CD4-positive, alpha-beta T cell treated with Interleukin-12 subunit alpha and Interleukin-12 subunit beta, for 1 hour (primary cell): Measurements from ENCODE around the gene GATD1.
A peak's percentile ranks its signal among the peaks of the same experiment; 100 is the strongest.
"Not testable (repeated sequence)": the region's sequence is repeated elsewhere in the genome, so short reads cannot be mapped to it uniquely, and the experiment has no call there.

Experiments
- DNase-seq: peaks from one replicate; pipeline ENCODE4 v3.0.0-alpha.2; 2020

Gene GATD1

DNA sequence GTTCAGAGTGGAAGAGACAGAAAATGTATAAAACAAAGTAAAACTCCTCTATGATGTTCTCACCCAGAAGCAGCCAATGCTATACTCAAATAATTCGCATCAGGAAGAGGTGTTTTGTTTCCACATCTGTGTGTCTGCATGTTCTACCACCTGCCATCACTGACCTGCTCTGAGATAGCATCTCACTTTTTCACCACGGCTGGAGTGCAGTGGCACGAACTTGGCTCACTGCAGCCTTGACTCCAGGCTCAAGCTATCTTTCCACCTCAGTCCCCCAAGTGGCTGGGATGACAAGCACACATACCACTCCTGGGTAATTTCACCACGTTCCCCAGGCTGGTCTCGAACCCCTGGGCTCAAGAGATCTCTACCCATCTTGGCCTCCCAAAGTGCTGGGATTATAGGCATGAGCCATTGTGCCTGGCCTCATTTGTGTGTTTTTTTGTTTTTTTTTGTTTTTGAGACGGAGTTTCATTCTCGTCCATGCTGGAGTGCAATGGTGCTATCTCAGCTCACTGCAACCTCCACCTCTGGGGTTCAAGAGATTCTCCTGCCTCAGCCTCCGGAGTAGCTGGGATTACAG lies 15.7 kb downstream of the GATD1 start:
- DNase-seq: no peak

- no peak for DNase-seq
Measured at GRCh38 chr11:760236-760635, 17.1 kb downstream of the GATD1 start.

- DNase-seq: no peak
Measured at GRCh38 chr11:749731-750130, 27.6 kb downstream of the GATD1 start.

GRCh38 chr11:748007-748359 lies 29.3 kb downstream of the GATD1 start:
- DNase-seq: no peak

DNA sequence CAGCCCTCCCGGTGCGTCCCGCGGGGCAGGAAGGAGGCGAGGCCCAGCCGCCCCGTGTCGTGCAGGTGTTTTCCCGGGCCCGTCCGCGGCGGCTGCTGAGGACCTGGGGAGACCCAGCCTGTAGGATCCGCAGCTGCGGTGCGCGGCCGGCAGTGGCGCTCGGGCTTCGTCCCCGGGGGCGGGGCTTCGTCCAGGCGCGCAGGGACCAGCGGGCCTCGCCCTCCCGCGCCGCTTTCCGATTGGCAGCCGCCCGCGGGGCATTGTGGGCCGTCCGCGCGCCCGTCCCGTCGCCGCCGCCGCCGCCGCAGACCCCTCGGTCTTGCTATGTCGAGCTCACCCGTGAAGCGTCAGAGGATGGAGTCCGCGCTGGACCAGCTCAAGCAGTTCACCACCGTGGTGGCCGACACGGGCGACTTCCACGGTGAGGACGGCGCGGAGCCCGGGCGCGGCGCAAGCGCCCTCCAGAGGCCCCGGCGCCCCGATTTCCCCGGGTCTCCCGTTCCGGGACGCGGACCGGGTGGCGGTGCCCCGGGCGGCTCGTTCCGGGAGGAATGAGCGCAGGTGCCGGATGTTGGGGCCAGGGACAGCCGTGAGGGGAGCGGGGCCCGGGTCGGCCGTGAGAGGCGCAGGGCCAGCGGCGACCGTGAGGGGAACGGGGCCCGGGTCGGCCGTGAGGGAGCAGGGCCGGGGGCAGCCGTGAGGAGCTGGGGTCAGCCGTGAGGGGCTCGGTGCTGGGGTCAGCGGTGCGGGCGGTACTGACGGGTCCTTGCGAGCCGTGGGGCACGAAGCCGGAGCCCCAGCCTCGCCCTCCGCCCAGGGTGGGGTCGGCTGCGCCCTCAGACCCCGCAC lies 29.9 kb downstream of the GATD1 start, which contains the start of gene TALDO1:
Gene TALDO1 (plus strand): TSS at position 307 of the 849 bp plus-strand sequence. CDS start 18 bp downstream, at position 325.
- DNase-seq: peak; percentile 88

DNA sequence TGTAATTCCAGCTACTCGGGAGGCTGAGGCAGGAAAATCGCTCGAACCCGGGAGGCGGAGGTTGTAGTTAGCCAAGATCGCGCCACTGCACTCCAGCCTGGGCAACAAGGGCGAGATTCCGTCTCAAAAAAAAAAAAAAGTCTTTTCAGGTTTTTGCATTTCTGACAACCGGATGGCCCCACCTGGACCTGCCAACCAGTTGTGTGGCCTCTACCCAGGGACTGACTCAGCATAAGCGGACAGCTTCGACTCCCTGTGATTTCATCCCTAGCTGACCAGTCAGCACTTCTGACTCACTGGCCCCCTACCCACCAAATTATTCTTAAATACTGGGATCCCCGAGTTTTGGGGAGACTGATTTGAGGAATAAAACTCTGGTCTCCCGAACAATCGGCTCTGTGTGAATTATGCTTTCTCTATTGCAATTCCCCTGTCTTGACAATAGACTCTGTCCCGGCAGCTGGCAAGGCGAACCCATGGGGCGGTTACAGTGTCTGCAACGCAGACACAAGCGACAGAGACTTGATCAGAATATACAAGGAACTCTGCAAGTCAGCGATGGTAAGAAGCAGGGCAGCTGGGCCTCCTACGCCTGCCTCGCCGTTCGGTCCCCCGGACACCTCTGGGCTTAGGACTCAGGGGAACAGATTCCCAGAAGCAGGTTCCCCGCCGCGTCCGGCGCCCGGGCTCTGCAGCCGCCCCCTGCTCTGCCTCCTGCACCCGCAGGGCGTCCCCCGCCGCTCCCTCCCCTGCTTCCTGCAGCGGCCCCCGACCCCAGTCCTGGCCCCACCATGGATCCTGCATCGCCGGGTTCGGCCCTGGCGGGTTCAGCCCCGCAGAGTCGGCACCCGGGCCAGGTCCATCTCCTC lies 30.8 kb downstream of the GATD1 start:
- DNase-seq: no peak

- DNase-seq: no peak
Measured at GRCh38 chr11:745428-745827, 31.9 kb downstream of the GATD1 start.

- DNase-seq: no peak
Measured at GRCh38 chr11:742571-743201, 34.6 kb downstream of the GATD1 start.

- DNase-seq: no peak
Measured at GRCh38 chr11:742156-742546, 35.1 kb downstream of the GATD1 start.

DNA sequence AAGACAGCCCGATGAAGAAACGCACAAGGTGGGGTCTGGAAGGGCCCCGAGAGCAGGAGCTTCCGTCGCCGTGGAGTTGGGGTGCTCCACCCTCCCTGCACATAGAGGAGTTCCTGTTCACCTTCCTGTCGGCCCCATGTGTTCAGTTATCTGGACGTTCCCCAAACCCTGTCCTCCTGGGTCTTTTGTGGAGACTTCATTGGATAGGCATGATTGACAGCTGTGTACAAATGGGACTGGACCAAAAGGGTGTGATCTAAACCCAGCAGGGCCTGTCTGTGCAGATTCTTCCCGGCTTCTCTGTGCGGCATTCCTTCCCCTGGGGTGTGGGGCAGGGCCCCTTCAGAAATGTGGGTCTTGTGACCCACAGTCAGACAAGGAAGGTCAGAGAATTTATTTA lies 39.4 kb downstream of the GATD1 start:
- DNase-seq: not testable (repeated sequence)

GRCh38 chr11:737366-737765 lies 39.9 kb downstream of the GATD1 start:
- no peak for DNase-seq

DNA sequence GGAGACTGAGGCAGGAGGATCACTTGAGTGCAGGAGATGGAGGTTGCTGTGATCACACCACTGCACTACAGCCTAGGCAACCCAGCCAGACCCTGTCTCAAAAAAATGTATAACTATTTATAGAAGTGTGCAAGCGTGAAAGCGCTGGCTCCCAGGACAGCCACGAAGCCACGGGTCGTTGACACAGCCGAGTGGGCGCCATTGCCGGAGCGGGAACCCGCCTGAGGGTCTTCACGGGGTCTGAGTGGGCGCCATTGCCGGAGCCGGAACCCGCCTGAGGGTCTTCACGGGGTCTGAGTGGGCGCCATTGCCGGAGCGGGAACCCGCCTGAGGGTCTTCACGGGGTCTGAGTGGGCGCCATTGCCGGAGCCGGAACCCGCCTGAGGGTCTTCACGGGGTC lies 42.7 kb downstream of the GATD1 start:
- DNase-seq: not testable (repeated sequence)

- no peak for DNase-seq
Measured at GRCh38 chr11:733072-733471, 44.2 kb downstream of the GATD1 start.

DNA sequence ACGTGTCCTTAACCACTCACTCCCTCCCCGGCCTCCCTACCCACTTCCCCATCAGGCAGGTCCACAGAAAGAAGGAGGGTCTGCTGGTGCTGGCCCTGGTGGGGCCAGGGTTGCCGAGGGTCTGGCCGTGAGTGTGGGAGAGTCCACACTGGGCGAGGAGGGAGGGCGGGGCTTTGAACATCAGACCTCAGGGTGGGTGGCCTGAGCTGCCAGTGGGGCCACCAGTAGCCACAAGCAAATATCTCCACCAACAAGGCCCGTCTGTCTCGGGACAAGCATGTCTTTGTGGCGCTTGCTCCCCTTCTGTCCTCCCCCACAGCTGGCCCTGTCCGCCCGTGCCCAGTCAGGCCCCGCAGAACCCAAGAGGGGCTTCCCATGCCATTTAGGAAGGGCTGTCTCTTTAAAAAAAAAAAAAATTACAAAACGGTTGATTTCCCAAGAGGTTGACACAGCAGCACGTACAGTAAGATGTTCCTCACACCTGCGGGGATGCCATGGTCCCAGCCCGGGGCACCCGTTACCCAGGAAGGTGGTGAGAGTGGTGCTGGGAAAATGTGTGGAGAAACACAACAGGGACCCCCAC lies 47.7 kb downstream of the GATD1 start:
- DNase-seq: no peak

DNA sequence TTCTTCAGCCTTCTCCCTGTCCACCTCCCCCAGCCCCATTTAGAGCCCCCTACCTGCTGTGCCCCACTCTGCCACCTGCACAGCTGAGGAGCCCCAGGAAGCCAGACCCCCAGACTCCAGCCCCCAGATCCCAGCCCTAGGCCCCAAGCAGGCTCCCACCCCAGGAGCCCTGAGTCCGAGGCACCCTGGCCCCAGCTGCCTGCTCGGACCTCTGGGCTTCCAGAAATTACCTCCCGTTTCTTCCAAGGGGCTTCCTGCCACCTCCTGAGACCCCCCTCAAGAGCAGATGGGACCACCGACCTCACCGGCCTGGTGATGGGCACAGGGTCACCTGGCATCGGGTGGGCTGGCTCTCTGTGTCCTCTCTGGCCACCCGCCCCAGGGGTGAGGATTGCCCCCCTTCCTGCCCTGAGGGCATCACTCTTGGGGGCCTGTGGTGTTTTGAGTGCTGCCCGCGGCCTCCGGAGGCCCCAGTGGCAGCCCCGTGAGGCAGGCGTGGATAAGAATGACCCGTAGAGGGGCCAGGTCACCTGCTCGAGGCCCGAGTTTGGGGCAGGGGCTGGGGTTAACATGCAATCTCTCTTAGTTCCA lies 48.3 kb downstream of the GATD1 start:
- no peak for DNase-seq

DNA sequence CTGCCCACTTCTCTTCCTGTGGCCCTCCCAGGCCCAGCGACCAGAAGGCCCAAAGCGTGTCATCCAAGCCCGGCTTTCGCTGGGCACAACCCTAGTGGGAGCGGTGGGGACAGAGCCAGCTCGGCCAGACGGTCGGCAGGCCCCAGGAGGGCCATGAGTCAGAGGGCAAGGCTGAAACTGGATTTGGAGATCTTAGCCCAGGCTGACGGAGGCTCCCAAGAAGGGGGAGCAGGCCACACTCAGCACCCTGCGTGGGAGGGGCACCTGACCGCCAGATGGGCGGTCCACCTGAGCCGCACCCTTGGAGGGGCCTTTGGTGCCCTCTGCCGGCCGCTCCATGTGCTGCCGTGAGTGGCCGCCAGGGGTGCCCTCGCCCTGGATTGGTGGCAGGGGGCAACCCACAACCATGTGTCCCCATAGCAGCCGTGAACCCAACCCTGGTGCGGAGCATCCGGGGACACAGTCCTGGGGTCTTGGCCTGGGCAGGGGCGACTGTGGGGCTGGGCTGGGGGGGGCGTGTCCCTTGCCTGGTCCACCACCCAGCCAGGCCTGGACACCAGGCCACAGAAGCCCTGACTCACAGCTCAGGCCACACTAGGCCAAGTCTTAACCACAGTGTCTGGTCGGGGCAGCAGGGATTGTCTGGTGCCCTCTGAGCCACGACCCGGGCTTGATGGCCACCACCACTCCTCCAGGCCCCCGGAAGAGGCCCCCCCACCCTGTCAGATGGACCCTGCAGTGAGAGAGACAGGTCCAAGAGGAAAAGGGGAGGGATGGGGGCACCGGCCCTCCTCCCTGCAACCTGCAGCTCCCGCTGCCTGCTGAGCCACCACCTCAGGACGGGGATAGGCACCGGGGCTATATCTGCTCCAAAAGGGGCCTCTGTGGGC lies 49.2 kb downstream of the GATD1 start:
- DNase-seq: peak; percentile 84

- no peak for DNase-seq
Measured at GRCh38 chr11:727281-727701, 50.0 kb downstream of the GATD1 start.

- peak; percentile 55 for DNase-seq
Measured at GRCh38 chr11:726278-727220, 50.7 kb downstream of the GATD1 start.

GRCh38 chr11:725624-726202 lies 51.6 kb downstream of the GATD1 start:
- no peak for DNase-seq
